OCI-LY1 (cell line): ENCODE measurements around the gene SRGAP2C.
"Not testable (repeated sequence)": the region's sequence is repeated elsewhere in the genome, so short reads cannot be mapped to it uniquely, and the experiment has no call there.

Source experiments
- EZH2 ChIP-seq: fragments of 200-600 bp; sonication (generic), shearing (Covaris generic); IDR thresholded peaks from 2 replicates; pipeline ENCODE4 v1.8.0; 2017; ENCODE audit warnings: borderline replicate concordance, mixed run types, mild to moderate bottlenecking, antibody characterized with exemption, low read length, moderate library complexity, mixed read lengths
- TF ChIP-seq, protein P1 (sequence below): fragments of 200-600 bp; sonication (generic), shearing (Covaris generic); IDR thresholded peaks from 2 replicates; pipeline ENCODE4 v1.5.1; 2017; ENCODE audit warnings: mild to moderate bottlenecking, antibody characterized with exemption, low read length, moderate library complexity, mixed read lengths

DNA sequence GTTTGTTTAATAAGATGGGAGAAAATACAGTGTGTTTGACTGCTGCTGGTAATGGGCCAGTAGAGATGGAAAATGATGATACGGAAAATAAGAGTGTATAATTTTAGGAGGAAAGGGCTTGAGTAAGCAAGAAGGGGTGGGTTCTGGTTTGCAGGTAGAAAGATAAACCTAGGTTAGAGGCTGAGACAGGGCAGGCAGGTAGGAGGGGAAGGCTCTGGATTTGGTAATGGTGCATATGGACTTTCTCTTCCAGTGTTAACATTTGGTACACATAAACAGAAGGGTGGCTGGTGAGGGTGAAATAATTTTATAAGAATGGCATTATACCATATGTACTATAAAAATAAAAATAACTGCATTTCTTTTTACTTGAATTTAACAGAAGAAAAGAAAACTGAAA, 84.5 kb downstream of the SRGAP2C start:
- TF ChIP-seq, protein P1, sequence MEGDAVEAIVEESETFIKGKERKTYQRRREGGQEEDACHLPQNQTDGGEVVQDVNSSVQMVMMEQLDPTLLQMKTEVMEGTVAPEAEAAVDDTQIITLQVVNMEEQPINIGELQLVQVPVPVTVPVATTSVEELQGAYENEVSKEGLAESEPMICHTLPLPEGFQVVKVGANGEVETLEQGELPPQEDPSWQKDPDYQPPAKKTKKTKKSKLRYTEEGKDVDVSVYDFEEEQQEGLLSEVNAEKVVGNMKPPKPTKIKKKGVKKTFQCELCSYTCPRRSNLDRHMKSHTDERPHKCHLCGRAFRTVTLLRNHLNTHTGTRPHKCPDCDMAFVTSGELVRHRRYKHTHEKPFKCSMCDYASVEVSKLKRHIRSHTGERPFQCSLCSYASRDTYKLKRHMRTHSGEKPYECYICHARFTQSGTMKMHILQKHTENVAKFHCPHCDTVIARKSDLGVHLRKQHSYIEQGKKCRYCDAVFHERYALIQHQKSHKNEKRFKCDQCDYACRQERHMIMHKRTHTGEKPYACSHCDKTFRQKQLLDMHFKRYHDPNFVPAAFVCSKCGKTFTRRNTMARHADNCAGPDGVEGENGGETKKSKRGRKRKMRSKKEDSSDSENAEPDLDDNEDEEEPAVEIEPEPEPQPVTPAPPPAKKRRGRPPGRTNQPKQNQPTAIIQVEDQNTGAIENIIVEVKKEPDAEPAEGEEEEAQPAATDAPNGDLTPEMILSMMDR = not testable (repeated sequence)
- not testable (repeated sequence) for TF ChIP-seq EZH2
